Right lobe of liver (tissue), 6 donors: ENCODE data around the gene GABRB3. TPM values are rescaled to one million over a fixed set of nuclear protein-coding genes. Genes with fewer than 3 reads are reported as not detected.

ENCODE experiments used
- ATAC-seq, 4 donors: fragments of 200-7000 bp; cut with Tn5 transposase; one replicate each; pipeline ENCODE4 v1.9.1; 2020; ENCODE audit warnings: mild to moderate bottlenecking in 4 of 4, moderate library complexity in 4 of 4
- DNase-seq, 3 donors: peaks; one replicate each; pipeline ENCODE4 v3.0.0-alpha.2; 2020
- H3K27ac ChIP-seq, 3 donors: fragments of 200-600 bp; one replicate each; pipeline ENCODE4 v1.8.0; 2022
- H3K27me3 ChIP-seq, 2 donors: fragments of 200-600 bp; one replicate each; pipeline ENCODE4 v1.8.0; 2022
- H3K36me3 ChIP-seq, 4 donors: fragments of 200-600 bp; sonication (generic) in 1 of 4; one replicate each; pipeline versions ENCODE4 v1.5.1 to v1.8.0; 2017 to 2022; ENCODE audit warnings: control low read depth in 1 of 4
- H3K4me1 ChIP-seq, 4 donors: fragments of 200-600 bp; sonication (generic) in 1 of 4; one replicate each; pipeline versions ENCODE4 v1.5.1 to v1.8.0; 2017 to 2022; ENCODE audit warnings: control low read depth in 1 of 4
- H3K4me3 ChIP-seq, 3 donors: fragments of 200-600 bp; one replicate each; pipeline ENCODE4 v1.8.0; 2022
- H3K9me3 ChIP-seq, 4 donors: fragments of 200-600 bp; sonication (generic) in 1 of 4; one replicate each; pipeline versions ENCODE4 v1.5.1 to v1.8.0; 2017 to 2022; ENCODE audit warnings: control low read depth in 1 of 4
- CTCF ChIP-seq, 4 donors: fragments of 200-600 bp in 3 of 4; fragments of 450-650 bp in 1 of 4; IDR thresholded peaks; one replicate each; pipeline versions ENCODE4 v1.5.1 to v1.8.0; 2016 to 2022; ENCODE audit warnings: antibody characterized with exemption in 4 of 4, mild to moderate bottlenecking in 2 of 4
- POLR2A ChIP-seq: fragments of 450-650 bp; IDR thresholded peaks from one replicate; pipeline ENCODE4 v1.6.1; 2017; ENCODE audit warnings: antibody characterized with exemption, mild to moderate bottlenecking
- WGBS: methylation state at CpG from one replicate; pipeline ENCODE4 v1.1.6; 2018; ENCODE audit warnings: low coverage, low lambda C conversion rate; ENCODE audit not compliant: insufficient coverage; ENCODE audit errors: missing lambda C conversion rate; 5-methylcytosine and 5-hydroxymethylcytosine counted together
- intact Hi-C, 2 donors: fragments of 100-400 bp; cut with DNase I; formaldehyde crosslinking; loops; one replicate each; pipeline versions ENCODE4 v1.11.2 to v1.14.1; 2022
- total RNA-seq, 6 experiments: library from RNA; depleted of rRNA in 2 of 6; stranded (reverse); fragments of >200 nt in 2 of 6; fragmentation: NEBNext Ultra II Directional in 3 of 6; extraction: Animal tissue kit (Norgen Biotek cat#: 25700) in 3 of 6; gene quantifications; one replicate each; pipeline versions ENCODE4 v1.1.0 to v1.2.4, GENCODE V29; 2016 to 2023
- donor health status: DM: no; HTN: yes; CAD: no.
- donor health status: DM: no; HTN: no; CAD: no.
- donor health status: DM: no; HTN: no; CAD: no.
- donor health status: DM: no; HTN: yes; CAD: no.
- donor health status: DM: no; HTN: yes; CAD: no.

Gene GABRB3
- total RNA-seq, 6 experiments from 2014 or later, result 0.49 to 2.7 (median 1.4) TPM

GRCh38 chr15:26697913-26698312 lies 75.0 kb downstream of the GABRB3 start:
- Histone ChIP-seq H3K9me3 (no peaks in the 10 kb centered on the region), H3K4me1 (no peaks in the 10 kb centered on the region), H3K4me3 (no peak overlapping the region), H3K27ac (no peak overlapping the region), H3K36me3 (no peaks in the 10 kb centered on the region), H3K27me3 (no peaks in the 10 kb centered on the region)
- no peak for TF ChIP-seq POLR2A
- no peak for TF ChIP-seq CTCF (IDR thresholded peaks at IDR 0.05)
- WGBS, result 39% methylated on average over 6 of the region's 6 CpGs
- intact Hi-C loops, result no loop called here
- no peak for DNase-seq
- ATAC-seq, result no peak

- no peak for TF ChIP-seq CTCF (IDR thresholded peaks at IDR 0.05)
- TF ChIP-seq POLR2A, result no peak
- Histone ChIP-seq H3K4me1 (no peaks in the 10 kb centered on the region), H3K27ac (no peak overlapping the region), H3K27me3 (no peaks in the 10 kb centered on the region), H3K9me3 (no peaks in the 10 kb centered on the region), H3K36me3 (no peaks in the 10 kb centered on the region), H3K4me3 (no peak overlapping the region)
- 22% methylated on average over 4 of the region's 4 CpGs for whole genome bisulfite sequencing
- intact Hi-C loops, result no loop called here
- DNase-seq (no peak), ATAC-seq (no peak)
Observed at GRCh38 chr15:26691249-26691648, 81.6 kb downstream of the GABRB3 start.

- WGBS, result 13% methylated on average over 2 of the region's 2 CpGs
- no peaks in the 10 kb centered on the region for H3K4me1 ChIP-seq
- H3K27ac ChIP-seq, result no peak overlapping the region
- no peak overlapping the region for H3K4me3 ChIP-seq
- TF ChIP-seq POLR2A, result no peak
- TF ChIP-seq CTCF (IDR thresholded peaks at IDR 0.05), result no peak
- H3K27me3 ChIP-seq, result no peaks in the 10 kb centered on the region
- DNase-seq (no peak), ATAC-seq (no peak)
- intact Hi-C loops, result no loop called here
- H3K9me3 ChIP-seq, result no peaks in the 10 kb centered on the region
- no peaks in the 10 kb centered on the region for H3K36me3 ChIP-seq
Observed at GRCh38 chr15:26690778-26691177, 82.1 kb downstream of the GABRB3 start.

GRCh38 chr15:26689462-26689861 lies 83.4 kb downstream of the GABRB3 start:
- Histone ChIP-seq H3K9me3 (no peaks in the 10 kb centered on the region), H3K36me3 (no peaks in the 10 kb centered on the region), H3K27ac (no peak overlapping the region), H3K4me1 (no peaks in the 10 kb centered on the region), H3K4me3 (no peak overlapping the region), H3K27me3 (no peaks in the 10 kb centered on the region)
- intact Hi-C loops, result no loop called here
- WGBS, result 18% methylated on average over 7 of the region's 7 CpGs
- ATAC-seq (no peak), DNase-seq (no peak)
- no peak for TF ChIP-seq CTCF (IDR thresholded peaks at IDR 0.05)
- no peak for TF ChIP-seq POLR2A
